GM18870 (cell line): ENCODE measurements around the gene PPP1R12C.
"Not testable (repeated sequence)": the region's sequence is repeated elsewhere in the genome, so short reads cannot be mapped to it uniquely, and the experiment has no call there.

ENCODE experiments used
- ATAC-seq: cut with Tn5 transposase; IDR thresholded peaks from one replicate; pipeline ENCODE4 v1.9.1; 2021; ENCODE audit warnings: moderate library complexity; ENCODE audit not compliant: unreplicated experiment

Gene PPP1R12C

GRCh38 chr19:55076321-55076720 is 41.1 kb downstream of the PPP1R12C start:
- ATAC-seq: no peak

- no peak for ATAC-seq
Observed at GRCh38 chr19:55075371-55075998, 42.0 kb downstream of the PPP1R12C start, which contains the start of gene EPS8L1. TSS of gene EPS8L1 (plus strand) at chr19:55075869. CDS start at chr19:55076445, 576 bp downstream.

- ATAC-seq: no peak
Observed at GRCh38 chr19:55071913-55072312, 45.5 kb downstream of the PPP1R12C start.

- no peak for ATAC-seq
Observed at GRCh38 chr19:55071129-55071502, 46.3 kb downstream of the PPP1R12C start.

GRCh38 chr19:55070466-55071128 is 46.8 kb downstream of the PPP1R12C start:
- ATAC-seq: no peak

GRCh38 chr19:55069865-55070197 is 47.6 kb downstream of the PPP1R12C start:
- no peak for ATAC-seq

GRCh38 chr19:55068950-55069864 is 48.2 kb downstream of the PPP1R12C start:
- ATAC-seq: no peak

- ATAC-seq: no peak
Observed at GRCh38 chr19:55067869-55068268, 49.6 kb downstream of the PPP1R12C start.

- no peak for ATAC-seq
Observed at GRCh38 chr19:55066107-55066709, 51.2 kb downstream of the PPP1R12C start.

GRCh38 chr19:55065516-55065915 is 51.9 kb downstream of the PPP1R12C start:
- ATAC-seq: not testable (repeated sequence)

GRCh38 chr19:55063492-55063843 is 54.0 kb downstream of the PPP1R12C start:
- ATAC-seq: no peak

- peak; percentile 58 for ATAC-seq
Observed at GRCh38 chr19:55062735-55063491, 54.5 kb downstream of the PPP1R12C start, which contains the start of gene RDH13. TSS of gene RDH13 (minus strand) at chr19:55063148. CDS start at chr19:55063032, 116 bp downstream.

GRCh38 chr19:55060287-55060686 is 57.1 kb downstream of the PPP1R12C start:
- not testable (repeated sequence) for ATAC-seq

- no peak for ATAC-seq
Observed at GRCh38 chr19:55058781-55059610, 58.4 kb downstream of the PPP1R12C start.

GRCh38 chr19:55056827-55057226 is 60.6 kb downstream of the PPP1R12C start:
- ATAC-seq: no peak

- no peak for ATAC-seq
Observed at GRCh38 chr19:55053735-55054134, 63.7 kb downstream of the PPP1R12C start.

- ATAC-seq: no peak
Observed at GRCh38 chr19:55050749-55051532, 66.5 kb downstream of the PPP1R12C start.

- ATAC-seq: no peak
Observed at GRCh38 chr19:55048446-55048845, 69.0 kb downstream of the PPP1R12C start.

- no peak for ATAC-seq
Observed at GRCh38 chr19:55047951-55048350, 69.5 kb downstream of the PPP1R12C start.
